Measurements from ENCODE around the gene NLRC3.

NLRC3 gene

GRCh38 chr16:3595521-3596021 is 18.4 kb upstream of the NLRC3 start:
- POLR2A ChIA-PET, result no interaction called here
- no peak for DNase-seq (ENCODE audit: extremely low spot score)
- TF ChIP-seq LEF1 (IDR thresholded peaks at IDR 0.05; ENCODE audit: borderline replicate concordance) (no peak), PKNOX1 (IDR thresholded peaks at IDR 0.05) (no peak), SUZ12 (IDR thresholded peaks at IDR 0.05) (no peak), L3MBTL2 (conservative IDR thresholded peaks at IDR 0.05) (no peak), BHLHE40 (IDR thresholded peaks at IDR 0.05; ENCODE audit: borderline replicate concordance) (no peak), FOXK2 (IDR thresholded peaks at IDR 0.05) (no peak), CTBP1 (IDR thresholded peaks at IDR 0.05; ENCODE audit: borderline replicate concordance) (no peak), ZNF384 (IDR thresholded peaks at IDR 0.05) (no peak)
- CTCF ChIA-PET, result no interaction called here

- TF ChIP-seq ARNT (IDR thresholded peaks at IDR 0.05) (no peak), SP1 (IDR thresholded peaks at IDR 0.05) (no peak), ZNF384 (IDR thresholded peaks at IDR 0.05) (no peak), FOXM1 (IDR thresholded peaks at IDR 0.05; ENCODE audit: borderline replicate concordance) (no peak), BHLHE40 (IDR thresholded peaks at IDR 0.05; ENCODE audit: borderline replicate concordance) (no peak), L3MBTL2 (conservative IDR thresholded peaks at IDR 0.05) (no peak), NFRKB (IDR thresholded peaks at IDR 0.05) (no peak), SUZ12 (IDR thresholded peaks at IDR 0.05) (no peak), FOXA1 (IDR thresholded peaks at IDR 0.05) (no peak)
- no peak for DNase-seq (ENCODE audit: extremely low spot score)
- CTCF ChIA-PET, result no interaction called here
- POLR2A ChIA-PET, result no interaction called here
Observed at GRCh38 chr16:3595110-3595486, 17.9 kb upstream of the NLRC3 start.

GRCh38 chr16:3594316-3595109 is 17.3 kb upstream of the NLRC3 start:
- ChIA-PET CTCF (no interaction called here), POLR2A (no interaction called here)
- DNase-seq (ENCODE audit: extremely low spot score), result no peak
- TF ChIP-seq FOXK2 (IDR thresholded peaks at IDR 0.05), result no peak
- no peak for TF ChIP-seq CTBP1 (IDR thresholded peaks at IDR 0.05; ENCODE audit: borderline replicate concordance)

- no peak for TF ChIP-seq FOXK2 (IDR thresholded peaks at IDR 0.05)
- no peak for TF ChIP-seq FOXM1 (IDR thresholded peaks at IDR 0.05; ENCODE audit: borderline replicate concordance)
- no peak for TF ChIP-seq FOXA1 (IDR thresholded peaks at IDR 0.05)
- no peak for TF ChIP-seq ARNT (IDR thresholded peaks at IDR 0.05)
- no peak for TF ChIP-seq TARDBP (IDR thresholded peaks at IDR 0.05)
- TF ChIP-seq PKNOX1 (IDR thresholded peaks at IDR 0.05), result no peak
- no peak for TF ChIP-seq CTBP1 (IDR thresholded peaks at IDR 0.05; ENCODE audit: borderline replicate concordance)
- no peak for TF ChIP-seq ZNF384 (IDR thresholded peaks at IDR 0.05)
- no peak for TF ChIP-seq SUZ12 (IDR thresholded peaks at IDR 0.05)
- no peak for TF ChIP-seq LEF1 (IDR thresholded peaks at IDR 0.05; ENCODE audit: borderline replicate concordance)
- TF ChIP-seq BHLHE40 (IDR thresholded peaks at IDR 0.05; ENCODE audit: borderline replicate concordance), result no peak
- ChIA-PET CTCF (no interaction called here), POLR2A (no interaction called here)
- DNase-seq (ENCODE audit: extremely low spot score), result no peak
Observed at GRCh38 chr16:3592559-3592958, 15.4 kb upstream of the NLRC3 start.

- ChIA-PET POLR2A (no interaction called here), CTCF (no interaction called here)
- TF ChIP-seq SUZ12 (IDR thresholded peaks at IDR 0.05) (no peak), PKNOX1 (IDR thresholded peaks at IDR 0.05) (no peak), SP1 (IDR thresholded peaks at IDR 0.05) (no peak), NFRKB (IDR thresholded peaks at IDR 0.05) (no peak), FOXK2 (IDR thresholded peaks at IDR 0.05) (no peak)
- DNase-seq (ENCODE audit: extremely low spot score), result no peak
Observed at GRCh38 chr16:3591991-3592390, 14.8 kb upstream of the NLRC3 start.

GRCh38 chr16:3591436-3591803 is 14.2 kb upstream of the NLRC3 start:
- no peak for DNase-seq (ENCODE audit: extremely low spot score)
- TF ChIP-seq ELF4 (IDR thresholded peaks at IDR 0.05) (no peak), FOXA1 (IDR thresholded peaks at IDR 0.05) (no peak), TARDBP (IDR thresholded peaks at IDR 0.05) (no peak), SUZ12 (IDR thresholded peaks at IDR 0.05) (no peak), PKNOX1 (IDR thresholded peaks at IDR 0.05) (no peak), LEF1 (IDR thresholded peaks at IDR 0.05; ENCODE audit: borderline replicate concordance) (no peak), FOXK2 (IDR thresholded peaks at IDR 0.05) (no peak), ARNT (IDR thresholded peaks at IDR 0.05) (no peak), FOXM1 (IDR thresholded peaks at IDR 0.05; ENCODE audit: borderline replicate concordance) (no peak), SP1 (IDR thresholded peaks at IDR 0.05) (no peak), HDGF (IDR thresholded peaks at IDR 0.05; ENCODE audit: borderline replicate concordance) (no peak), CTBP1 (IDR thresholded peaks at IDR 0.05; ENCODE audit: borderline replicate concordance) (no peak), L3MBTL2 (conservative IDR thresholded peaks at IDR 0.05) (no peak), BHLHE40 (IDR thresholded peaks at IDR 0.05; ENCODE audit: borderline replicate concordance) (no peak), NFRKB (IDR thresholded peaks at IDR 0.05) (no peak), ZNF384 (IDR thresholded peaks at IDR 0.05) (no peak)
- CTCF ChIA-PET, result no interaction called here
- POLR2A ChIA-PET, result no interaction called here

Data from HEK293T (cell line).